Stimulated activated CD8-positive, alpha-beta memory T cell treated with anti-CD3 and anti-CD28 coated beads, Interleukin-12 subunit alpha, Interleukin-12 subunit beta, amount 100 ng/mL, for 1 hour (primary cell): ENCODE results near the gene LRG1.

ENCODE experiments used
- DNase-seq: peaks from one replicate; pipeline ENCODE4 v3.0.0-alpha.2; 2020; ENCODE audit warnings: low read depth

Gene LRG1

GRCh38 chr19:4493104-4493928 lies 46.5 kb downstream of the LRG1 start:
- no peak for DNase-seq

- DNase-seq, result no peak
Measured at GRCh38 chr19:4492337-4493103, 47.3 kb downstream of the LRG1 start.

GRCh38 chr19:4491446-4491845 lies 48.4 kb downstream of the LRG1 start:
- no peak for DNase-seq

- DNase-seq, result no peak
Measured at GRCh38 chr19:4488496-4488895, 51.3 kb downstream of the LRG1 start.

GRCh38 chr19:4487572-4487971 lies 52.3 kb downstream of the LRG1 start:
- no peak for DNase-seq
